ENCODE measurements around the gene PRTG.
"Not testable (repeated sequence)": the region's sequence is repeated elsewhere in the genome, so short reads cannot be mapped to it uniquely, and the experiment has no call there.

Gene PRTG

GRCh38 chr15:55742927-55743728 is at the start of gene PRTG:
PRTG (minus strand) TSS chr15:55743152; CDS start chr15:55742931, 221 bp downstream.
- peak; percentile 59 for ATAC-seq

GRCh38 chr15:55791551-55792400 is 48.8 kb upstream of the PRTG start:
- H3K9me3 Mint-ChIP-seq, result peaks cover 9% of the 10 kb centered on the region
- ATAC-seq, result no peak
- H3K4me3 Mint-ChIP-seq, result no peak overlapping the region
- H3K27me3 Mint-ChIP-seq, result peaks cover 21% of the 10 kb centered on the region
- no peaks in the 10 kb centered on the region for H3K36me3 Mint-ChIP-seq
- H3K27ac Mint-ChIP-seq, result no peak overlapping the region
- H3K4me1 Mint-ChIP-seq, result no peaks in the 10 kb centered on the region

More at GRCh38 chr15:55742927-55743728, at the start of gene PRTG:
- Mint-ChIP-seq H3K4me3 (peak within 1 kb of the TSS; percentile 77), H3K4me1 (peaks cover 5% of the 10 kb centered on the region), H3K36me3 (no peaks in the 10 kb centered on the region), H3K27me3 (peaks cover 20% of the 10 kb centered on the region), H3K27ac (no peak within 1 kb of the TSS), H3K9me3 (no peaks in the 10 kb centered on the region)

GRCh38 chr15:55789066-55789660 is 46.2 kb upstream of the PRTG start:
- Mint-ChIP-seq H3K36me3 (no peaks in the 10 kb centered on the region), H3K9me3 (peaks cover 4% of the 10 kb centered on the region), H3K27me3 (peaks cover 18% of the 10 kb centered on the region), H3K27ac (no peak overlapping the region), H3K4me3 (no peak overlapping the region), H3K4me1 (no peaks in the 10 kb centered on the region)
- ATAC-seq, result no peak

- Mint-ChIP-seq H3K27ac (no peak overlapping the region), H3K9me3 (no peaks in the 10 kb centered on the region), H3K4me3 (no peak overlapping the region), H3K36me3 (no peaks in the 10 kb centered on the region), H3K27me3 (peaks cover 29% of the 10 kb centered on the region), H3K4me1 (no peaks in the 10 kb centered on the region)
- peak; percentile 20 for ATAC-seq
Observed at GRCh38 chr15:55786341-55786740, 43.4 kb upstream of the PRTG start.

GRCh38 chr15:55785593-55785992 is 42.6 kb upstream of the PRTG start:
- H3K27ac Mint-ChIP-seq, H3K36me3 Mint-ChIP-seq, ATAC-seq, H3K4me1 Mint-ChIP-seq, H3K9me3 Mint-ChIP-seq, H3K4me3 Mint-ChIP-seq: not testable (repeated sequence)
- H3K27me3 Mint-ChIP-seq, result peaks cover 29% of the 10 kb centered on the region

- ATAC-seq, result no peak
- no peaks in the 10 kb centered on the region for H3K36me3 Mint-ChIP-seq
- no peaks in the 10 kb centered on the region for H3K4me1 Mint-ChIP-seq
- H3K27ac Mint-ChIP-seq, result no peak overlapping the region
- H3K9me3 Mint-ChIP-seq, result peaks cover 6% of the 10 kb centered on the region
- H3K4me3 Mint-ChIP-seq, result no peak overlapping the region
- peaks cover 41% of the 10 kb centered on the region for H3K27me3 Mint-ChIP-seq
Observed at GRCh38 chr15:55784286-55784685, 41.3 kb upstream of the PRTG start.

- no peaks in the 10 kb centered on the region for H3K36me3 Mint-ChIP-seq
Observed at GRCh38 chr15:55782901-55783300, 39.9 kb upstream of the PRTG start.

GRCh38 chr15:55780292-55780691 is 37.3 kb upstream of the PRTG start:
- ATAC-seq, result no peak
- no peak overlapping the region for H3K4me3 Mint-ChIP-seq
- peaks cover 6% of the 10 kb centered on the region for H3K9me3 Mint-ChIP-seq
- H3K4me1 Mint-ChIP-seq, result no peaks in the 10 kb centered on the region
- peaks cover 26% of the 10 kb centered on the region for H3K27me3 Mint-ChIP-seq
- H3K36me3 Mint-ChIP-seq, result no peaks in the 10 kb centered on the region
- H3K27ac Mint-ChIP-seq, result no peak overlapping the region

More at GRCh38 chr15:55782901-55783300, 39.9 kb upstream of the PRTG start:
- Mint-ChIP-seq H3K4me1 (no peaks in the 10 kb centered on the region), H3K4me3 (no peak overlapping the region), H3K27me3 (peaks cover 45% of the 10 kb centered on the region), H3K9me3 (peaks cover 6% of the 10 kb centered on the region), H3K27ac (no peak overlapping the region)
- no peak for ATAC-seq

- Mint-ChIP-seq H3K4me3 (no peak overlapping the region), H3K9me3 (peaks cover 6% of the 10 kb centered on the region), H3K36me3 (no peaks in the 10 kb centered on the region), H3K27me3 (peaks cover 26% of the 10 kb centered on the region), H3K4me1 (no peaks in the 10 kb centered on the region), H3K27ac (no peak overlapping the region)
- ATAC-seq, result no peak
Observed at GRCh38 chr15:55778932-55779331, 36.0 kb upstream of the PRTG start.

GRCh38 chr15:55775316-55775715 is 32.4 kb upstream of the PRTG start:
- no peak overlapping the region for H3K27ac Mint-ChIP-seq
- no peak overlapping the region for H3K4me3 Mint-ChIP-seq
- no peak for ATAC-seq
- H3K36me3 Mint-ChIP-seq, result no peaks in the 10 kb centered on the region
- H3K9me3 Mint-ChIP-seq, result peaks cover 4% of the 10 kb centered on the region
- H3K27me3 Mint-ChIP-seq, result peaks cover 37% of the 10 kb centered on the region
- no peaks in the 10 kb centered on the region for H3K4me1 Mint-ChIP-seq

- Mint-ChIP-seq H3K36me3 (no peaks in the 10 kb centered on the region), H3K9me3 (no peaks in the 10 kb centered on the region), H3K27me3 (peaks cover 27% of the 10 kb centered on the region), H3K4me3 (no peak overlapping the region), H3K4me1 (no peaks in the 10 kb centered on the region), H3K27ac (no peak overlapping the region)
- peak; percentile 18 for ATAC-seq
Observed at GRCh38 chr15:55774113-55774970, 31.4 kb upstream of the PRTG start.

GRCh38 chr15:55770806-55771205 is 27.9 kb upstream of the PRTG start:
- H3K4me1 Mint-ChIP-seq, result no peaks in the 10 kb centered on the region
- peaks cover 23% of the 10 kb centered on the region for H3K27me3 Mint-ChIP-seq
- H3K9me3 Mint-ChIP-seq, result no peaks in the 10 kb centered on the region
- no peak overlapping the region for H3K4me3 Mint-ChIP-seq
- no peak overlapping the region for H3K27ac Mint-ChIP-seq
- no peaks in the 10 kb centered on the region for H3K36me3 Mint-ChIP-seq
- no peak for ATAC-seq

GRCh38 chr15:55770261-55770660 is 27.3 kb upstream of the PRTG start:
- Mint-ChIP-seq H3K9me3 (no peaks in the 10 kb centered on the region), H3K4me1 (no peaks in the 10 kb centered on the region), H3K27ac (no peak overlapping the region), H3K27me3 (peaks cover 23% of the 10 kb centered on the region), H3K4me3 (no peak overlapping the region), H3K36me3 (no peaks in the 10 kb centered on the region)
- no peak for ATAC-seq

- Mint-ChIP-seq H3K9me3 (no peaks in the 10 kb centered on the region), H3K27me3 (peaks cover 23% of the 10 kb centered on the region), H3K27ac (no peak overlapping the region), H3K36me3 (no peaks in the 10 kb centered on the region), H3K4me3 (no peak overlapping the region), H3K4me1 (no peaks in the 10 kb centered on the region)
- no peak for ATAC-seq
Observed at GRCh38 chr15:55768670-55769185, 25.8 kb upstream of the PRTG start.
